ENCODE data around the gene OTOP2. TPM values are rescaled to one million over a fixed set of nuclear protein-coding genes. Genes with fewer than 3 reads are reported as not detected.
"Not testable (repeated sequence)": the region's sequence is repeated elsewhere in the genome, so short reads cannot be mapped to it uniquely, and the experiment has no call there.

OTOP2 gene
- total RNA-seq, 1 experiment from 2014 or later, result not detected

DNA sequence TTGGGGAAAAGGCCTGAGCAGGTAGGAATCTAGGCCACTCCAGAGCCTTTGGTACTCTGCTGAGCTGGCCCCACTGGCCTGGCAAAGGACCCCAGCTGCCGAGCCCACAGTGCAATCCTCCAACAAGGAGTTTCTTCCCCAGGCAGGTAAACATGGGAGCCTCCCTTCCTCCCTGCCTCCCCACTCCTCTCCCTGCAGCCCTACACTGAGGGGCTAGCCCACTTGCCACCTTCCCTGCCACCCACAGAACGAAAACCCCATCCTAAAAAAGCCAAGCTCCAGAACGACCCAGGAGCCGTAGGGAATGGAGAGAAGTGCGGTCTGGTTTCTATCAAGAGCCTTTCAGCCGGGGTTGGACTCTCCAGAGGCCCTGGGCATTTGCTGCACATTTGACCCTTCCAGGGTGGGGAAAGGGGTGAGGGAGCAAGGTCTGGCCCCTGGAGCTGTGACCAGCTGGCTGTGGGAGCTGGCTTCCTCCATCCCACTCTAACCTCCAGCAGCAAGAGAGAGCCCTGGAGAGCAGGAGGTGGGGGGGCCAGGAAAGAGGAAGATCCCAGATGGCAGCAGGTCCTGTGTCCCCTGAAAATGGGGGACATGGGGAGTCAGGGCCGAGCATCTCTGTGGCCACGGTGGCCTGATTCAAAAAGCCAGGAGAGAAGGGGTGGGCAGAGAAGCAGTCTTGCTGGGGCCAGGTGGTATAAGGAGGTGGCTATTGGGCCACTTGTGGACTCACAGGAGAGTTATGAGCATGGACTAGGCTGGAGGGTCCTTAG, 47.2 kb downstream of the OTOP2 start:
- H3K4me3 ChIP-seq, result no peak overlapping the region
- no peaks in the 10 kb centered on the region for H3K36me3 ChIP-seq
- H3K27ac ChIP-seq, result no peak overlapping the region
- peaks cover 3% of the 10 kb centered on the region; the same call in 1 of the 2 replicates for H3K9me3 ChIP-seq (replicated peaks)
- peaks cover 57% of the 10 kb centered on the region for H3K27me3 ChIP-seq (replicated peaks)
- peaks cover 8% of the 10 kb centered on the region for H3K4me1 ChIP-seq (replicated peaks)
- DNase-seq (ENCODE audit: low read depth in 1 of 2, low spot score in 2 of 2), result no peak

DNA sequence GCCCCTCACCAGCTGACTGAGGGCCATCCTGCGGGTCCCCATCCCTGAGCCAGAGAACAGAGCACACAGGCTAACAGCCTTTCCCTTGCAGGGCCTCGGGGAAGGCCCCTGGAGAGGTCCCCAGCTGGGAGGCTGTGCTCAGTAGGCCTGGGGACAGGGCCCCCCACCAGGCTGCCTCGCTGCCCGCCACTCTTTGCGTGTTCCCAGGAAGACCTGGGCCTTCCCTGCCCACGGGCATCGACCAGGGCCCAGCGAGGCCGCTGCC, 47.7 kb downstream of the OTOP2 start:
- H3K4me1 ChIP-seq (replicated peaks), result peaks cover 8% of the 10 kb centered on the region
- H3K27me3 ChIP-seq (replicated peaks), result peaks cover 58% of the 10 kb centered on the region
- peaks cover 3% of the 10 kb centered on the region; the same call in 1 of the 2 replicates for H3K9me3 ChIP-seq (replicated peaks)
- no peaks in the 10 kb centered on the region for H3K36me3 ChIP-seq
- no peak overlapping the region for H3K4me3 ChIP-seq
- DNase-seq (ENCODE audit: low read depth in 1 of 2, low spot score in 2 of 2), result no peak
- H3K27ac ChIP-seq, result no peak overlapping the region

DNA sequence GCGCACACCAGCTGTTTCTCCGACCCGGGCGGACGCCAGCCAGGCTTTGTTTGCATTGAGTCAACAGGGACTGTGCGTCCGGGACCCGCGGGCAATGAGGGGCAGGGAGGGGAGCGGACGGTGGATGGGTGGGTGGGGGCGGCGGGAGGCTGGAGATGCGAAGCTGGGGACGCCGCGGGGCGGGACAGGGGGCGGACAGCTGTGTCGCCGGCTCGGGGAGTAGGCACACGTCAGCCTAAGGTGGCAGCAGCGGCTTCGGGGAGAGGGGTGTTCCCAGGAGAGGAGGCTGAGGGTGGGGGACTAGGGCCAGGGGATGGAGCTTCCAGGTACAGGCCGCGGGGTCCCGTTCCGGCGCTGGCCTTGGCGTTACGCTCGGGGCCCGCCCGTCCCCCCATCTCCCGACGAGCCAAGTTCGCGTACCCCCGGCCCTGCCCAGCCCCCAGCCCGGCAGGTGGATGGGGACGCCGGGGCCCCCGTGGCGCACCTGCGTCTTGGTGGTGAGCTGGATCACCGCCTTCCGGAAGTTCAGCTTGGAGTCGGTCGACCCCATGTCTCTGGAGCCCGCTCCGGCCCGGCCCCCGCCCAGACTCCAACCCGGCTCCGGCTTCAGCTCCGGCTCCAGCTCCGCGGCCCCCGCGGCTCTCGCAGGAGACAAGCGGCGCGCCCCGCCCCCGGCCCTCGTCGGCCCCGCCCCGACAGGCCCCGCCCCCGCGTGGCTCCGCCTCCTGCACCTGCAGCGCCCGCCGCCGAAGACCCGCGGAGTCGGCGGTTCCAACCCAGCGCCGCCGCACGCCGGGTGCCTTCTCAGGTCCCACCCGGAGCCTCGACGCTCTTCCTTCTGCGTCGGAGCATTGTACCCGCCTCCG, 48.3 kb downstream of the OTOP2 start, which contains the start of gene HID1:
HID1 (minus strand) TSS at position 653 of the 866 bp plus-strand sequence; CDS start at position 550, 103 bp downstream.
- peaks cover 8% of the 10 kb centered on the region for H3K4me1 ChIP-seq (replicated peaks)
- DNase-seq (ENCODE audit: low read depth in 1 of 2, low spot score in 2 of 2), result peak in 1 of 2 experiments; percentile 53
- no peaks in the 10 kb centered on the region for H3K36me3 ChIP-seq
- peaks cover 3% of the 10 kb centered on the region; the same call in 1 of the 2 replicates for H3K9me3 ChIP-seq (replicated peaks)
- peaks cover 58% of the 10 kb centered on the region for H3K27me3 ChIP-seq (replicated peaks)
- H3K4me3 ChIP-seq, result 0 out of 2 replicates have a peak within 1 kb of the TSS, but pooled peaks have one; percentile 10
- H3K27ac ChIP-seq, result no peak within 1 kb of the TSS

- DNase-seq (ENCODE audit: low read depth in 1 of 2, low spot score in 2 of 2), result no peak
- H3K9me3 ChIP-seq (replicated peaks), result peaks cover 3% of the 10 kb centered on the region; the same call in 1 of the 2 replicates
- H3K27ac ChIP-seq, result no peak overlapping the region
- H3K27me3 ChIP-seq (replicated peaks), result peaks cover 58% of the 10 kb centered on the region
- H3K4me1 ChIP-seq (replicated peaks), result peaks cover 8% of the 10 kb centered on the region
- H3K36me3 ChIP-seq, result no peaks in the 10 kb centered on the region
- no peak overlapping the region for H3K4me3 ChIP-seq
Observed at GRCh38 chr17:74972973-74973328, 48.9 kb downstream of the OTOP2 start.

- peaks cover 8% of the 10 kb centered on the region for H3K4me1 ChIP-seq (replicated peaks)
- peaks cover 3% of the 10 kb centered on the region; the same call in 1 of the 2 replicates for H3K9me3 ChIP-seq (replicated peaks)
- H3K27me3 ChIP-seq (replicated peaks), result peaks cover 49% of the 10 kb centered on the region
- H3K27ac ChIP-seq, result no peak overlapping the region
- H3K36me3 ChIP-seq, result no peaks in the 10 kb centered on the region
- no peak for DNase-seq (ENCODE audit: low read depth in 1 of 2, low spot score in 2 of 2)
- no peak overlapping the region for H3K4me3 ChIP-seq
Observed at GRCh38 chr17:74975943-74976342, 51.9 kb downstream of the OTOP2 start.

DNA sequence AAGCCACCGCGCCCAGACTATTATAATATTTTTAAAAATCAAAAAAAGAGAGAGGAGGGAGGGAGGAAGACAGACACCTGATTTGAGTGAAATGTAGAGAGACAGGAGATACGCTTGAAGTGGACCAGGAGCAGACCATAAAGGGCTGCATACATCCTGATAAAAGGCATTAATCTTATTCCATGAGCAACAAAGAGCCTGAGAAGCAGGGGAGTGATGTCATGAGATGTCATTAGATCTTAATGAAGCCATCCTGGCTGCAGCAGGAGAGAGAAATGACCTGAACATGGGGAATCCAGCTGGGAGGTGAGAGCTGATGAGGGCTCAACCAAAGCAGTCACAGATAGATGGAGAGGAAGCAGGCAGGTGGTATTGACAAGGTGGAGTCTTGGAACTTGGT, 53.7 kb downstream of the OTOP2 start:
- Histone ChIP-seq H3K4me3 (no peak overlapping the region), H3K9me3 (replicated peaks) (no peaks in the 10 kb centered on the region), H3K27ac (no peak overlapping the region), H3K36me3 (no peaks in the 10 kb centered on the region), H3K4me1 (replicated peaks) (peaks cover 20% of the 10 kb centered on the region), H3K27me3 (replicated peaks) (peaks cover 30% of the 10 kb centered on the region)
- DNase-seq (ENCODE audit: low read depth in 1 of 2, low spot score in 2 of 2), result no peak

DNA sequence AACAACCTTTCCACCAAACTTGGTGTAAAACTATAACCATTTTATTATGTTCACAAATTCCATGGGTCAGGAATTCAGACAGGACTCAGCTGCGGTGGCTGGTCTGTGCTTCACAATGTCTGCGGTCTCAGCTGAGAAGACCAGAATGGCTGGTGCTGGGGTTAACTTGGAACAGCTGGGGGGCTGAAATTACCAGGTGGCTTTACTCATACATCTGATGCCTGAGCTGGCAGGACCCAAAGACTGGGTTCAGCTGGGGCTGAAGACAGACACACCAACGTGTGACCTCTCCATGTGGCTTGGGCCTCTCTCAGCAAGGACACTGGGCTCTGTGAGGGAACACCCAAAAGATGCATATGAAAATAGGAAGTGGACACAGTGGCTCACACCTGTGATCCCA, 54.2 kb downstream of the OTOP2 start:
- H3K27me3 ChIP-seq (replicated peaks), result peaks cover 26% of the 10 kb centered on the region
- peaks cover 19% of the 10 kb centered on the region for H3K4me1 ChIP-seq (replicated peaks)
- H3K36me3 ChIP-seq, result no peaks in the 10 kb centered on the region
- DNase-seq (ENCODE audit: low read depth in 1 of 2, low spot score in 2 of 2), result peak in 1 of 2 experiments; percentile 39
- H3K27ac ChIP-seq, result no peak overlapping the region
- H3K9me3 ChIP-seq (replicated peaks), result no peaks in the 10 kb centered on the region
- H3K4me3 ChIP-seq, result no peak overlapping the region

DNA sequence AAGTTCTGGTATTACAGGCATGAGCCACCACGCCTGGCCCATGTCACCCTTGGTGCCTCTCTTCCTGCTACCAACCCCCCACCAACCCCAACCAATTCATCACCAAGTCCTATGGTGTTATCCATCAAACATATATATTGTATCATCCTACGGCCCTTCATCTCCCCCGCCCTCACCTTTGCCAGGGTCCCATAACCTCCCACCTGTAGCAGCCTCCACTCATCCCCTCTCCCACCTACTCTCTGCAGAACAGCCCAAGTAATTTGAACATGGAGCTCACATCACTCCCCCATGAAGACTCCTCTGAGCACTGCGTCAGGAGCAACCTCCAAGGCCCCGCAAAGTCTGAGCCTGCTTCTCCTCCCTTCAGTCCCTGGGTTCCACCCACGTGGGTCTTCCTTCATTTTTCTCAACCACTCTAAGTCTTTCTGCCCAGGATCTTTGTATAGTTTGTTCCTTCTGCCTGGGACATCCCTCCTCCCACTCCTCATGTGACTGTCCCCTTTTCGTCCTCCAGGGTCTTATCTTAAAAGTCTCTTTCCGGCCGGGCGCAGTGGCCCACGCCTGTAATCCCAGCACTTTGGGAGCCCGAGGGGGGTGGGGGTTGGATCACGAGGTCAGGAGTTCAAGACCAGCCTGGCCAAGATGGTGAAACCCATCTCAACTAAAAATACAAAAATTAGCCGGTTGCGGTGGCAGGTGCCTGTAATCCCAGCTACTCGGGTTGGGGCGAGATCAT, 55.5 kb downstream of the OTOP2 start:
- Histone ChIP-seq H3K4me3 (no peak overlapping the region), H3K4me1 (replicated peaks) (peaks cover 19% of the 10 kb centered on the region), H3K9me3 (replicated peaks) (no peaks in the 10 kb centered on the region), H3K27me3 (replicated peaks) (peaks cover 12% of the 10 kb centered on the region), H3K27ac (no peak overlapping the region), H3K36me3 (no peaks in the 10 kb centered on the region)
- DNase-seq (ENCODE audit: low read depth in 1 of 2, low spot score in 2 of 2), result peak in 1 of 2 experiments; percentile 42

DNA sequence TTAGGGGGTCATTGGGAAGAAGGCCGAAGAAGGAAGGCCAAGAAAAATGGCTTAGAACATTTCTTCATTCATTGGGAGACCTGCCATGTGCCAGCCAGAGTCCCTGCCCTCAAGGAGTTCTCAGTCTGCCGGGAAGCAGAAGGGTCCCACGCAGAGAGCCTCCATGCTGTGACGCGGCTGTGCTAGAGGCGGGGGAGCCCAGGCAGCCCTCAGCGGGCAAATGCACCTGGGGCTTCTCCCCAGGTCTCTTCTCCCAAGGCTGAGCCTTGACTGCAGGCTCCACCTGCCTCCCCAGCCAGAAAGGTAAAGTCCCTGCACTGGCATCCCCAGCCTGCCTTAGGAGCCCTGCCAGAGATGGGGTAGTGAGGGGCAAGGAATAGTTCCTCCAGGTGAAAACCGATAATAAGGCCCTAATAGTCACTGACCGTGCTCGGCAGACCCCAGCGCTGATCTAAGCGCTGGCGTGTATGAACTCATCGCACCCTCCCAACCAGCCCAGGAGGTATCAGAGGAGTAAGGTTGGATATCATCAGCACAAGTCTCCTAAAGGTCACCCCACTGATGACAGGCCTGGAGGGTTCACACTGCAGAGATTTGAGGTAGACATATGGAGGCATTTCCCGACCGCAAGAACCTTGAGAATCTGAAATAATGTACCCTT, 57.4 kb downstream of the OTOP2 start:
- H3K4me1 ChIP-seq (replicated peaks), result peaks cover 19% of the 10 kb centered on the region
- no peaks in the 10 kb centered on the region; the same call in 1 of the 2 replicates for H3K27me3 ChIP-seq (replicated peaks)
- H3K27ac ChIP-seq, result peak overlapping the region; percentile 59
- no peaks in the 10 kb centered on the region for H3K9me3 ChIP-seq (replicated peaks)
- DNase-seq (ENCODE audit: low read depth in 1 of 2, low spot score in 2 of 2), result no peak
- peak overlapping the region; percentile 51 for H3K4me3 ChIP-seq
- no peaks in the 10 kb centered on the region for H3K36me3 ChIP-seq

DNA sequence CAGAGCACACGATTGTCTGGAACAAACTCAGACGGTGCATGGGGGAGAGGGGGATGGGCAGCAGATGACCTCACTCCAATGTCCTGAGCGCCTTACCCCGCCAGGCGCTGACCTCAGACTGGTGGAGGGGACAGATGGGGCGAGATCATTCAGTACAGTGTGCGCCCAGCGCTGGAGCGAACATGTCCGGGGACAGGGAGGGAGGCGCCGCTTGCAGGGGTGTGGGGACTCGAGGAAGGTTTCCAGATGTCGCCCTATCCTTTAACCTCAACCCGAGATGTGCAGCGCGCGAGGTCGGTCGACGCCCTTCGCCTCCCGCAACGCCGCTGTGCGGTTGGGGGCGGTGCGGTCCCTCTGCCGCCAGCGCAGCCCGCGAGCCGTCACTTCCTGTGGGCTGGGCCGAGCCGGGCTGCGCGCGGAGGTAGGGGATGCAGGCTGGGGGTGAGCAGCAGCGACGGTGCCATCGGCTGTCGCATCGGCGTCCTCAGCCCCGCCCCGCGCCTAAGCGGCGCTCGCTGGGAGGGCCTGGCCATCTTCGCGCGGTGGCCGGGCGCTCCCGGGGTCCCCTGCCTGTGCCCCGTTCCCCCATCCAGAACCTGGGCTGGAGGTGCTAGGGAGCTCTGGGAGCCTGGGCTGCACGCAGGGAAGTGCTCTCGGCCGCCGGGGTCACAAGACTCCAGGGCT, 58.0 kb downstream of the OTOP2 start:
- Histone ChIP-seq H3K9me3 (replicated peaks) (no peaks in the 10 kb centered on the region), H3K4me3 (peak overlapping the region; percentile 51), H3K27ac (peak overlapping the region; percentile 59), H3K4me1 (replicated peaks) (peaks cover 22% of the 10 kb centered on the region), H3K36me3 (no peaks in the 10 kb centered on the region), H3K27me3 (replicated peaks) (no peaks in the 10 kb centered on the region; the same call in 1 of the 2 replicates)
- DNase-seq (ENCODE audit: low read depth in 1 of 2, low spot score in 2 of 2), result peak; percentile 86 to 88

GRCh38 chr17:74982663-74983313, 58.7 kb downstream of the OTOP2 start:
- Histone ChIP-seq H3K4me1 (replicated peaks) (peaks cover 26% of the 10 kb centered on the region), H3K4me3 (peak overlapping the region; percentile 51), H3K27ac (peak overlapping the region; percentile 59; the same call in 1 of the 2 replicates)
- not testable (repeated sequence) for H3K9me3 ChIP-seq (replicated peaks); DNase-seq (ENCODE audit: low read depth in 1 of 2, low spot score in 2 of 2); H3K36me3 ChIP-seq; H3K27me3 ChIP-seq (replicated peaks)
